WTC11 (cell line): ENCODE data around the gene EEF1AKMT4. TPM values are rescaled to one million over a fixed set of nuclear protein-coding genes. Genes with fewer than 3 reads are reported as not detected.

Source experiments
- microRNA-seq: library from miRNA; unstranded; fragments of <30 nt; microRNA quantifications from one replicate; pipeline ENCODE4 v1.2.0, GENCODE V29; 2022; ENCODE audit warnings: borderline number of aligned reads
- total RNA-seq: library from RNA; stranded (reverse); gene quantifications from 3 replicates; pipeline ENCODE4 v1.2.3, GENCODE V29; 2021

The EEF1AKMT4 gene
- total RNA-seq, 1 experiment from 2014 or later: 11.3 TPM

Small RNA genes within 50 kb of the gene (microRNA-seq; reads per million reads assigned to microRNA genes)
- 1.4 reads per million for gene MIR1224

Other genes with a start within 250 kb of the EEF1AKMT4 start
- 29.1 to 35.2 TPM (median 31.1 TPM) in 3 replicates for gene ABCC5, start 231.8 kb upstream of the EEF1AKMT4 start, total RNA-seq
- gene HTR3D, start 217.9 kb upstream of the EEF1AKMT4 start, total RNA-seq: not detected in 3 replicates
- not detected in 3 replicates for gene HTR3C, start 196.6 kb upstream of the EEF1AKMT4 start, total RNA-seq
- gene HTR3E, start 152.6 kb upstream of the EEF1AKMT4 start, total RNA-seq: not detected in 3 replicates
- 36.6 to 42.3 TPM (median 38.0 TPM) in 3 replicates for gene EIF2B5, start 114.3 kb upstream of the EEF1AKMT4 start, total RNA-seq
- gene DVL3, start 94.3 kb upstream of the EEF1AKMT4 start, total RNA-seq: 64.5 to 76.2 TPM (median 66.5 TPM) in 3 replicates
- 370 to 399 TPM (median 383 TPM) in 3 replicates for gene AP2M1, start 74.8 kb upstream of the EEF1AKMT4 start, total RNA-seq
- gene ABCF3, start 63.5 kb upstream of the EEF1AKMT4 start, total RNA-seq: 49.7 to 63.6 TPM (median 50.0 TPM) in 3 replicates
- 0.44 to 0.57 TPM (median 0.55 TPM) in 3 replicates for gene VWA5B2, start 20.1 kb upstream of the EEF1AKMT4 start, total RNA-seq
- 57.3 to 60.0 TPM (median 58.7 TPM) in 3 replicates for gene ALG3, start 710 bp upstream of the EEF1AKMT4 start, total RNA-seq
- gene CAMK2N2, start 11.9 kb downstream of the EEF1AKMT4 start, total RNA-seq: 10.5 to 13.1 TPM (median 11.5 TPM) in 3 replicates
- gene ECE2, start 26.4 kb downstream of the EEF1AKMT4 start, total RNA-seq: 0.46 to 1.2 TPM (median 0.64 TPM) in 3 replicates
- 303 to 359 TPM (median 320 TPM) in 3 replicates for gene PSMD2, start 49.6 kb downstream of the EEF1AKMT4 start, total RNA-seq
- gene EIF4G1, start 64.9 kb downstream of the EEF1AKMT4 start, total RNA-seq: 411 to 557 TPM (median 439 TPM) in 3 replicates
- gene FAM131A, start 87.9 kb downstream of the EEF1AKMT4 start, total RNA-seq: 20.3 to 23.0 TPM (median 20.4 TPM) in 3 replicates
- 15.7 to 22.6 TPM (median 17.0 TPM) in 3 replicates for gene CLCN2, start 111.9 kb downstream of the EEF1AKMT4 start, total RNA-seq
- gene POLR2H, start 112.0 kb downstream of the EEF1AKMT4 start, total RNA-seq: 117 to 133 TPM (median 118 TPM) in 3 replicates
- 0.55 to 1.4 TPM (median 1.0 TPM) in 3 replicates for gene THPO, start 128.5 kb downstream of the EEF1AKMT4 start, total RNA-seq
- gene CHRD, start 130.4 kb downstream of the EEF1AKMT4 start, total RNA-seq: 1.3 to 2.7 TPM (median 1.8 TPM) in 3 replicates